ENCODE results near the gene ZNF501. TPM values are rescaled to one million over a fixed set of nuclear protein-coding genes. Genes with fewer than 3 reads are reported as not detected.

ZNF501 gene
- total and polyA plus RNA-seq, 2 of the 13 experiments (the other 11 are each of a cell fraction or from before 2014, with no cell fraction given): 2.4 to 2.8 TPM

DNA sequence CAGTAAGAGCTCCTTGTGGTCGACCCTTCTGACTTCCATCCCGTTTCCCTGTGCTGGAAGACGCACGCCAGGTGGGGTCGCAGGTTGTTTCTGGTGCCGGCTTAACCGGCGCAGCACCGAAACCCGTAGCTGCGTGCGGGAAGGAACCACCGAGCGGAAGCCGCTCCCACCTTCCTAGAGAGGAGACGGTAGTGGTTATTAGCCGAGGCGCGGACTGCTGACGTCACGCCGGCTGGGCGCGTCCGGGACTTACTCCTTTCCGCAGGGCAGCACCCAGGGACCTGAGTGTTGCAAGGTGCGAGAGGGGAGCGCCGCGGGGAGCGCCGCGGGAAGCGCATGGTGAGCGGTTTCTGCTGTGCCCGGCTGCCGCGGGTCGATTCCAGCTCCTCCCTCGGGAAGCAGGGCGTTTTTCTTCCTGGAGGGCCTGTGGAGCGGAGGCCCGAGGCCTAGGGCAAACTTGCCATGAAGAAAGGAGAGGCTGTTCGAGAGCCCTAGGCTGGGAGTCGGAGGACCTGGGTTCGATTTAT lies at the start of gene ZNF501 (continued):
- TF ChIP-seq, protein P1, sequence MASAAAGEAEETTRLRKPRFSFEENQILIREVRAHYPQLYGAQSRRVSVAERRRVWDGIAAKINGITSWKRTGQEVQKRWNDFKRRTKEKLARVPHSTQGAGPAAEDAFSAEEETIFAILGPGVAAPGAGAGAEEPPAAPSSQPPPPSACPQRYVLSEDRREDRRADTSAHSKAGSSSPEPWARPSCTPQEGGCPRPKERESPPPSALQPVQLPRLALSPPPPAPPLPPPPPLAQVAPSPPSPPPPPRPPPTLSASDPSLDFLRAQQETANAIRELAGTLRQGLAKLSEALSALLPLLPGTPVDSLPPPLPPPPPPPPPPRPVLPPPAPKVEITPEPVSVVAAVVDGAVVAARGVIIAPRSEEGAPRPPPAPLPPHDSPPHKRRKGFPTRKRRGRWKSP (CRISPR knock-in tag; IDR thresholded peaks at IDR 0.05): peak; percentile 76
- peak; percentile 17; the same call in 1 of the 2 replicates for TF ChIP-seq NKX3-1 (CRISPR knock-in tag; IDR thresholded peaks at IDR 0.05)
- peak; percentile 76 for TF ChIP-seq HOXD1 (CRISPR knock-in tag; IDR thresholded peaks at IDR 0.05)
- TF ChIP-seq SKI (IDR thresholded peaks at IDR 0.05; ENCODE audit: partially characterized antibody): no peak
- TF ChIP-seq, protein P2, sequence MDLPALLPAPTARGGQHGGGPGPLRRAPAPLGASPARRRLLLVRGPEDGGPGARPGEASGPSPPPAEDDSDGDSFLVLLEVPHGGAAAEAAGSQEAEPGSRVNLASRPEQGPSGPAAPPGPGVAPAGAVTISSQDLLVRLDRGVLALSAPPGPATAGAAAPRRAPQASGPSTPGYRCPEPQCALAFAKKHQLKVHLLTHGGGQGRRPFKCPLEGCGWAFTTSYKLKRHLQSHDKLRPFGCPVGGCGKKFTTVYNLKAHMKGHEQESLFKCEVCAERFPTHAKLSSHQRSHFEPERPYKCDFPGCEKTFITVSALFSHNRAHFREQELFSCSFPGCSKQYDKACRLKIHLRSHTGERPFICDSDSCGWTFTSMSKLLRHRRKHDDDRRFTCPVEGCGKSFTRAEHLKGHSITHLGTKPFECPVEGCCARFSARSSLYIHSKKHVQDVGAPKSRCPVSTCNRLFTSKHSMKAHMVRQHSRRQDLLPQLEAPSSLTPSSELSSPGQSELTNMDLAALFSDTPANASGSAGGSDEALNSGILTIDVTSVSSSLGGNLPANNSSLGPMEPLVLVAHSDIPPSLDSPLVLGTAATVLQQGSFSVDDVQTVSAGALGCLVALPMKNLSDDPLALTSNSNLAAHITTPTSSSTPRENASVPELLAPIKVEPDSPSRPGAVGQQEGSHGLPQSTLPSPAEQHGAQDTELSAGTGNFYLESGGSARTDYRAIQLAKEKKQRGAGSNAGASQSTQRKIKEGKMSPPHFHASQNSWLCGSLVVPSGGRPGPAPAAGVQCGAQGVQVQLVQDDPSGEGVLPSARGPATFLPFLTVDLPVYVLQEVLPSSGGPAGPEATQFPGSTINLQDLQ (CRISPR knock-in tag; IDR thresholded peaks at IDR 0.05): no peak
- TF ChIP-seq SMAD9 (CRISPR knock-in tag; IDR thresholded peaks at IDR 0.05): peak; percentile 40; the same call in 1 of the 2 replicates
- TF ChIP-seq, protein P3, sequence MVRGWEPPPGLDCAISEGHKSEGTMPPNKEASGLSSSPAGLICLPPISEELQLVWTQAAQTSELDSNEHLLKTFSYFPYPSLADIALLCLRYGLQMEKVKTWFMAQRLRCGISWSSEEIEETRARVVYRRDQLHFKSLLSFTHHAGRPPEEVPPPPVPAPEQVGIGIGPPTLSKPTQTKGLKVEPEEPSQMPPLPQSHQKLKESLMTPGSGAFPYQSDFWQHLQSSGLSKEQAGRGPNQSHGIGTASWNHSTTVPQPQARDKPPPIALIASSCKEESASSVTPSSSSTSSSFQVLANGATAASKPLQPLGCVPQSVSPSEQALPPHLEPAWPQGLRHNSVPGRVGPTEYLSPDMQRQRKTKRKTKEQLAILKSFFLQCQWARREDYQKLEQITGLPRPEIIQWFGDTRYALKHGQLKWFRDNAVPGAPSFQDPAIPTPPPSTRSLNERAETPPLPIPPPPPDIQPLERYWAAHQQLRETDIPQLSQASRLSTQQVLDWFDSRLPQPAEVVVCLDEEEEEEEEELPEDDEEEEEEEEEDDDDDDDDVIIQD (CRISPR knock-in tag; IDR thresholded peaks at IDR 0.05; ENCODE audit: low read depth): peak; percentile 77
- TF ChIP-seq ZNF264 (CRISPR knock-in tag; IDR thresholded peaks at IDR 0.05): 0 out of 2 replicates have a peak, but pooled peaks have one; percentile 36
- no peak for TF ChIP-seq MTA3 (CRISPR knock-in tag; IDR thresholded peaks at IDR 0.05)
- TF ChIP-seq, protein P4, sequence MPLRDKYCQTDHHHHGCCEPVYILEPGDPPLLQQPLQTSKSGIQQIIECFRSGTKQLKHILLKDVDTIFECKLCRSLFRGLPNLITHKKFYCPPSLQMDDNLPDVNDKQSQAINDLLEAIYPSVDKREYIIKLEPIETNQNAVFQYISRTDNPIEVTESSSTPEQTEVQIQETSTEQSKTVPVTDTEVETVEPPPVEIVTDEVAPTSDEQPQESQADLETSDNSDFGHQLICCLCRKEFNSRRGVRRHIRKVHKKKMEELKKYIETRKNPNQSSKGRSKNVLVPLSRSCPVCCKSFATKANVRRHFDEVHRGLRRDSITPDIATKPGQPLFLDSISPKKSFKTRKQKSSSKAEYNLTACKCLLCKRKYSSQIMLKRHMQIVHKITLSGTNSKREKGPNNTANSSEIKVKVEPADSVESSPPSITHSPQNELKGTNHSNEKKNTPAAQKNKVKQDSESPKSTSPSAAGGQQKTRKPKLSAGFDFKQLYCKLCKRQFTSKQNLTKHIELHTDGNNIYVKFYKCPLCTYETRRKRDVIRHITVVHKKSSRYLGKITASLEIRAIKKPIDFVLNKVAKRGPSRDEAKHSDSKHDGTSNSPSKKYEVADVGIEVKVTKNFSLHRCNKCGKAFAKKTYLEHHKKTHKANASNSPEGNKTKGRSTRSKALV (CRISPR knock-in tag; IDR thresholded peaks at IDR 0.05): peak; percentile 55; the same call in 1 of the 2 replicates
- no peak for TF ChIP-seq ZSCAN9 (CRISPR knock-in tag; IDR thresholded peaks at IDR 0.05; ENCODE audit: borderline replicate concordance)
- TF ChIP-seq, protein P5, sequence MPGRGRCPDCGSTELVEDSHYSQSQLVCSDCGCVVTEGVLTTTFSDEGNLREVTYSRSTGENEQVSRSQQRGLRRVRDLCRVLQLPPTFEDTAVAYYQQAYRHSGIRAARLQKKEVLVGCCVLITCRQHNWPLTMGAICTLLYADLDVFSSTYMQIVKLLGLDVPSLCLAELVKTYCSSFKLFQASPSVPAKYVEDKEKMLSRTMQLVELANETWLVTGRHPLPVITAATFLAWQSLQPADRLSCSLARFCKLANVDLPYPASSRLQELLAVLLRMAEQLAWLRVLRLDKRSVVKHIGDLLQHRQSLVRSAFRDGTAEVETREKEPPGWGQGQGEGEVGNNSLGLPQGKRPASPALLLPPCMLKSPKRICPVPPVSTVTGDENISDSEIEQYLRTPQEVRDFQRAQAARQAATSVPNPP (CRISPR knock-in tag; IDR thresholded peaks at IDR 0.05): peak; percentile 88
- TF ChIP-seq REPIN1 (CRISPR knock-in tag; IDR thresholded peaks at IDR 0.05; ENCODE audit: borderline replicate concordance, low read depth): peak; percentile 93; the same call in 1 of the 2 replicates
- peak; percentile 76; the same call in 1 of the 2 replicates for TF ChIP-seq MYNN (CRISPR knock-in tag; IDR thresholded peaks at IDR 0.05; ENCODE audit: low read depth)
- TF ChIP-seq FOXP1 (IDR thresholded peaks at IDR 0.05): no peak
- TF ChIP-seq FOXP1 (CRISPR knock-in tag; IDR thresholded peaks at IDR 0.05): 0 out of 2 replicates have a peak, but pooled peaks have one; percentile 14
- no peak for TF ChIP-seq ZNF672 (CRISPR knock-in tag; IDR thresholded peaks at IDR 0.05)
- TF ChIP-seq, protein P6, sequence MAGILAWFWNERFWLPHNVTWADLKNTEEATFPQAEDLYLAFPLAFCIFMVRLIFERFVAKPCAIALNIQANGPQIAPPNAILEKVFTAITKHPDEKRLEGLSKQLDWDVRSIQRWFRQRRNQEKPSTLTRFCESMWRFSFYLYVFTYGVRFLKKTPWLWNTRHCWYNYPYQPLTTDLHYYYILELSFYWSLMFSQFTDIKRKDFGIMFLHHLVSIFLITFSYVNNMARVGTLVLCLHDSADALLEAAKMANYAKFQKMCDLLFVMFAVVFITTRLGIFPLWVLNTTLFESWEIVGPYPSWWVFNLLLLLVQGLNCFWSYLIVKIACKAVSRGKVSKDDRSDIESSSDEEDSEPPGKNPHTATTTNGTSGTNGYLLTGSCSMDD (CRISPR knock-in tag; IDR thresholded peaks at IDR 0.05): no peak; the same call in 1 of the 2 replicates
- no peak for TF ChIP-seq NBN (conservative IDR thresholded peaks at IDR 0.05)
- TF ChIP-seq NFRKB (IDR thresholded peaks at IDR 0.05): no peak
- no peak for TF ChIP-seq ZNF33A (CRISPR knock-in tag; IDR thresholded peaks at IDR 0.05; ENCODE audit: borderline replicate concordance)
- no peak for TF ChIP-seq ZNF383 (CRISPR knock-in tag; IDR thresholded peaks at IDR 0.05; ENCODE audit: borderline replicate concordance)
- TF ChIP-seq HDAC6 (IDR thresholded peaks at IDR 0.05; ENCODE audit: low read depth, low read length): no peak

Measured in HepG2 (cell line).